Effector memory CD4-positive, alpha-beta T cell (primary cell): ENCODE measurements around the gene TMPRSS12.
"Not testable (repeated sequence)": the region's sequence is repeated elsewhere in the genome, so short reads cannot be mapped to it uniquely, and the experiment has no call there.

Experiments
- DNase-seq, 3 donors: peaks; one replicate each; pipeline ENCODE4 v3.0.0-alpha.2; 2020
- H3K27ac ChIP-seq: 2 replicates; pipeline ENCODE4 v1.7.0; 2013; ENCODE audit warnings: mild to moderate bottlenecking, low read length, moderate library complexity; ENCODE audit not compliant: insufficient read depth, poor library complexity, severe bottlenecking
- H3K27me3 ChIP-seq: replicated peaks from 2 replicates; pipeline ENCODE4 v1.7.0; 2013; ENCODE audit warnings: mild to moderate bottlenecking, low read length; ENCODE audit not compliant: insufficient read depth, control insufficient read depth, poor library complexity, severe bottlenecking
- H3K36me3 ChIP-seq: 2 replicates; pipeline ENCODE4 v1.7.0; 2013; ENCODE audit warnings: mild to moderate bottlenecking, low read length, moderate library complexity; ENCODE audit not compliant: control insufficient read depth, insufficient read depth
- H3K4me1 ChIP-seq: 2 replicates; pipeline ENCODE4 v1.7.0; 2013; ENCODE audit warnings: low read length, mild to moderate bottlenecking; ENCODE audit not compliant: control insufficient read depth, insufficient read depth, poor library complexity, severe bottlenecking
- H3K4me3 ChIP-seq: 2 replicates; pipeline ENCODE4 v1.7.0; 2013; ENCODE audit warnings: low read length, low read depth, mild to moderate bottlenecking; ENCODE audit not compliant: insufficient read depth, poor library complexity, severe bottlenecking
- H3K9me3 ChIP-seq: 2 replicates; pipeline ENCODE4 v1.7.0; 2013; ENCODE audit warnings: mild to moderate bottlenecking, low read length, moderate library complexity; ENCODE audit not compliant: control insufficient read depth

The TMPRSS12 gene

GRCh38 chr12:50855679-50856078 lies 13.0 kb downstream of the TMPRSS12 start:
- H3K4me3 ChIP-seq, H3K9me3 ChIP-seq: not testable (repeated sequence)

DNA sequence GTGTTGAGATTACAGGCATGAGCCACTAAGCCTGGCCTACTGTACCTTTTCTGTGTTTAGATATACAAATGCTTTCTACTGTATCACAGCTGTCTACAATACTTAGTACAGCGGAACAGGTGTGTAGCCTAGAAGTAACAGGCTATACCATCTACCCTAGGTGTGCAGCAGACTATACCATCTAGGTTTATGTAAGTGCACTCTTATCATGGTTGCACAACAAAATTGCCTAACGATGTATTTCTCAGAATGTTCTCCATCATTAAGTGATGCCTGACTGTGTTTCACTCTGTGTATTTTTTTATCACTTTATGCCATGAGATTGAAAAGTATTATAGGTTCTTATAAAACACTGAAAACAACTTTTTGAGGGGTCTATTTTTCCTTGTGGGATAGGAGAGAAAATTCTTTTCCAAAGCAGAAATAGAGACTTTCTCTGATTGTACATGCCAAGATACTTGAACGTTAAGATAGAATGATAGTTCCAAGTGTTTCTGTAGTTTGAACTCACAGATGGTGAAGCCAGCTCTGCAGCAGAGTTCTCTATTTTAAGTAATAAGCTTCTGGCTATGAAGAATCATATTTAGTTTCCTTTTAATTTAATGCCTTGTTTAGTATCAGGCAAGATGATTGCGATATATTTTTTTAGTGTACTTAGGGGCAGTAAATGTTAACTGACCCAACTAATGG lies 17.0 kb downstream of the TMPRSS12 start:
- Histone ChIP-seq H3K9me3 (no peaks in the 10 kb centered on the region), H3K36me3 (no peaks in the 10 kb centered on the region), H3K27me3 (no peaks in the 10 kb centered on the region), H3K4me1 (no peaks in the 10 kb centered on the region), H3K27ac (no peak overlapping the region), H3K4me3 (no peak overlapping the region)
- no peak for DNase-seq

More at GRCh38 chr12:50855679-50856078, 13.0 kb downstream of the TMPRSS12 start:
- H3K36me3 ChIP-seq, H3K4me1 ChIP-seq, H3K27ac ChIP-seq, DNase-seq, H3K27me3 ChIP-seq: not testable (repeated sequence)

DNA sequence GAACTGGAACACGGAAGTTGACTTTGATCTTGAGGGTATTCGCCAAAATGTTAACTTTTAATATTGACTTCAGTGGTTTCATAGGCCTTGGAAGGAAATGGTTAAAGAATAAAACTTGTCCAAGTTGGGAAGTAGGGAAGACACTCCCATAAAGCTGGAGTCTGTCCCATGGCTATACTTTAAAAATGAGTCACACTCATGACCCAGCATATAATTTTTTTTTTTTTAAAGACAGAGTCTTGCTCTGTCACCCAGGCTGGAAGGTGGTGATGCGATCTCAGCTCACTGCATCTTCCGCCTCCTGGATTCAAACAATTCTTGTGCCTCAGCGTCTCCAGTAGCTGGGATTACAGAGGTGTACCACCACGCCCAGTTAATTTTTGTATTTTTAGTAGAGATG lies 19.6 kb downstream of the TMPRSS12 start:
- Histone ChIP-seq H3K4me3 (no peak overlapping the region), H3K9me3 (no peaks in the 10 kb centered on the region), H3K36me3 (no peaks in the 10 kb centered on the region), H3K27me3 (no peaks in the 10 kb centered on the region), H3K4me1 (no peaks in the 10 kb centered on the region), H3K27ac (no peak overlapping the region)
- no peak for DNase-seq

DNA sequence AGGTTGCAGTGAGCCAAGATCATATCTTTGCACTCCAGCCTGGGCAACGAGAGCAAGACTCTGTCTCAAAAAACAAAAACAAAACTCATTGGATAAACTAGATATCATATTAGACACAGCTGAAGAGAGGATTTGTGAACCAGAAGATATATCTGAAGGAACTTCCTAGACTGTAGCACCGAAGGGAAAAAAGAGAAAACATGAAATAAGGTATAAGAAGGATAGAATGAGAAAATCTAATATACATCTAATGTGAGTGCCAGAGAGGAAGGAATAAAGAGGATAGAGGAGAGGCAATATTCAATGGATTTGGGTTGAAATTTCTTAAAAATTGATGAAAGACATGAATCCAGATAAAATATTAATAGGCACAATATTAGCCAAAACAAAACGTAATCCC lies 22.5 kb downstream of the TMPRSS12 start:
- no peaks in the 10 kb centered on the region for H3K4me1 ChIP-seq
- H3K27me3 ChIP-seq = no peaks in the 10 kb centered on the region
- H3K9me3 ChIP-seq = no peaks in the 10 kb centered on the region
- H3K36me3 ChIP-seq = no peaks in the 10 kb centered on the region
- no peak for DNase-seq
- H3K4me3 ChIP-seq = no peak overlapping the region
- H3K27ac ChIP-seq = no peak overlapping the region

DNA sequence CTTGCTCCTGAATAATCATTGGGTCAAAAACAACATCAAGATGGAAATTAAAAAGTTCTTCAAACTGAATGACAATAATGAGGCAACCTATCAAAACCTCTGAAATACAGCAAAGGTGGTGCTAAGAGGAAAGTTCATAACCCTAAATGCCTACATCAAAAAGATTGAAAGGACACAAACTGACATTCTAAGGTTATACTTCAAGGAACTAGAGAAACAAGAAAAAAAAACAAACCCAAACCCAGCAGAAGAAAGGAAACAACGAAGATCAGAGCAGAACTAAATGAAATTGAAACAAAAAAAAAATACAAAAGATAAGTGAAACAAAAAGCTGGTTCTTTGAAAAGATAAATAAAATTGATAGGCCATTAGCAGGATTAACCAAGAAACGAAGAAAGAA lies 26.2 kb downstream of the TMPRSS12 start:
- not testable (repeated sequence) for DNase-seq, H3K27me3 ChIP-seq, H3K4me1 ChIP-seq, H3K27ac ChIP-seq, H3K9me3 ChIP-seq, H3K4me3 ChIP-seq, H3K36me3 ChIP-seq

GRCh38 chr12:50882563-50882962 lies 39.8 kb downstream of the TMPRSS12 start:
- Histone ChIP-seq H3K36me3 (no peaks in the 10 kb centered on the region), H3K27ac (no peak overlapping the region), H3K27me3 (no peaks in the 10 kb centered on the region), H3K9me3 (no peaks in the 10 kb centered on the region), H3K4me3 (no peak overlapping the region), H3K4me1 (no peaks in the 10 kb centered on the region)
- no peak for DNase-seq

GRCh38 chr12:50887191-50887590 lies 44.5 kb downstream of the TMPRSS12 start:
- no peak overlapping the region for H3K27ac ChIP-seq
- H3K4me1 ChIP-seq = no peaks in the 10 kb centered on the region
- H3K36me3 ChIP-seq = no peaks in the 10 kb centered on the region
- no peak overlapping the region for H3K4me3 ChIP-seq
- DNase-seq = no peak
- H3K9me3 ChIP-seq = no peaks in the 10 kb centered on the region
- H3K27me3 ChIP-seq = no peaks in the 10 kb centered on the region

DNA sequence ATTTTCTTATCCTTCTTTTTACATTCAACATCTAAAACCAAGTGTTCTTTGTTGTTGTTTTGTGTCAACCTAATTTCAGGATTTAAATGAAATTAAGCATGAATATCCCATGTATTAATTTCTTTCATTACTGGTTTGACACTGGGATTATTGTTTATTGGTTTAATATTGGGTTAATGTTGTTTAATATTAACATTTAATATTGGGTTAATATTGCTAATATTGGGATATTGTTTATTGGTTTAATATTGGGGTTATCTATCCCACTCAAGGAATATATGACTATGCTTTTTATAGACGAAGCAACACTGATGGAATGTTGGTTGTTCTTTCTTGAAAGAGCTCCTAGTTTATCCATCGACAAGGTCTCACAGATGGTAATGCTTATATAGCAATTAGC lies 45.9 kb downstream of the TMPRSS12 start:
- DNase-seq = no peak
- Histone ChIP-seq H3K36me3 (no peaks in the 10 kb centered on the region), H3K27ac (no peak overlapping the region), H3K4me1 (no peaks in the 10 kb centered on the region), H3K4me3 (no peak overlapping the region), H3K9me3 (no peaks in the 10 kb centered on the region), H3K27me3 (no peaks in the 10 kb centered on the region)

DNA sequence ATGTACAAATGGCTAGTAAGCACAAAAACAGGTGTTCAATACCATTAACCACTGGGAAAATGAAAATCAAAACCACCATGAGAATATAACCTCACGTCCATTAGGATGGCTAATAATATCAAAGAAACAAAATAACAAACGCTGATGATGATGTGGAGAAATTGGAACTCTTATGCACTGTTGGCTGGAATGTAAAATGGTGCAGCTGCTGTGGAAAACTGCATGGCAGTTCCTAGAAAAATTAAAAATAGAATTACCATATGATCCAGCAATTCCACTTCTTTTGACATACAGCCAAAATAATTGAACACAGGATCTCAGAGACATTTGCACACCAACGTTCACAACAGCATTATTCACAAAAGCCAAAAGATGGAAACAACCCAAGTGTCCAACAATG lies 51.5 kb downstream of the TMPRSS12 start:
- no peak for DNase-seq
- no peaks in the 10 kb centered on the region for H3K27me3 ChIP-seq

DNA sequence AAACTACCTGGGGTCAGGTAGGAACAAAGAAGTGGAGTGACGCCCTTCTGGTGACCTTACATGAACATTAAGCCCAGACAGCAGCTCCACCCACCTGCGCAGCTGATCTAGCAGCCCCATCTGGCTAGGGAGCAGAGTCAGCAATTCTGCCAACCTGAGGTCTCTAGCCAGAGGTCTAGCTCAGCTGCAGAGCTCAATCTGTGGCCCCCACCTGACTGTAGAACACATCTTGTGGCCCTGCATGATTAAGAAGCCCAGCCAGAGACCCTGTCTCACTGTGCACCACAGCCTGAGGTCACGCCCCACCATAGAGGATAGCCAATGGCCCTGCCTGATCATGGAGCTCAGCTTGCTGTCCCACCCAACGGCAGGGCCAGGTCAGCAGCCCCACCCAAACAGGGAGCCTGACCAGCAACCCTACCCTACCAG lies 59.0 kb downstream of the TMPRSS12 start:
- H3K4me3 ChIP-seq = no peak overlapping the region
- H3K27ac ChIP-seq = no peak overlapping the region
- no peaks in the 10 kb centered on the region for H3K4me1 ChIP-seq
- no peak for DNase-seq
- H3K36me3 ChIP-seq = no peaks in the 10 kb centered on the region
- no peaks in the 10 kb centered on the region for H3K27me3 ChIP-seq
- H3K9me3 ChIP-seq = no peaks in the 10 kb centered on the region

More for the DNA sequence above, 51.5 kb downstream of the TMPRSS12 start:
- Histone ChIP-seq H3K4me3 (no peak overlapping the region), H3K27ac (no peak overlapping the region), H3K36me3 (no peaks in the 10 kb centered on the region), H3K4me1 (no peaks in the 10 kb centered on the region), H3K9me3 (no peaks in the 10 kb centered on the region)
